Neutrophil (primary cell): ENCODE measurements around the gene OR52K2.

Experiments used
- H3K27ac ChIP-seq: fragments of 200-600 bp; sonication (generic); 2 replicates; pipeline ENCODE4 v1.5.1; 2016; ENCODE audit warnings: mild to moderate bottlenecking, moderate library complexity
- H3K27me3 ChIP-seq: fragments of 200-600 bp; sonication (generic); 2 replicates; pipeline ENCODE4 v1.6.0; 2016; ENCODE audit warnings: mild to moderate bottlenecking
- H3K36me3 ChIP-seq: fragments of 200-600 bp; sonication (generic); 2 replicates; pipeline ENCODE4 v1.5.1; 2017
- H3K4me1 ChIP-seq, 2 experiments: fragments of 200-600 bp in 1 of 2; sonication (generic) in 1 of 2; 1 replicate in 1 of 2; 2 replicates in 1 of 2; pipeline versions ENCODE4 v1.5.1 to v1.6.1; 2013 to 2016; ENCODE audit warnings: low read depth in 1 of 2, low read length in 1 of 2, mild to moderate bottlenecking in 1 of 2, moderate library complexity in 1 of 2; ENCODE audit not compliant: control insufficient read depth in 1 of 2, insufficient read depth in 1 of 2
- H3K4me3 ChIP-seq, 2 experiments: fragments of 200-600 bp in 1 of 2; sonication (generic) in 1 of 2; 1 replicate in 1 of 2; 2 replicates in 1 of 2; pipeline ENCODE4 v1.5.1; 2013 to 2016; ENCODE audit warnings: low read depth in 1 of 2, low read length in 1 of 2, mild to moderate bottlenecking in 1 of 2, moderate library complexity in 1 of 2
- H3K9me3 ChIP-seq: fragments of 200-600 bp; sonication (generic); 2 replicates; pipeline ENCODE4 v1.5.1; 2016
- TF ChIP-seq, protein P1 (sequence below): fragments of 200-600 bp; sonication (generic); IDR thresholded peaks from 2 replicates; pipeline ENCODE4 v1.5.1; 2016; ENCODE audit warnings: antibody characterized with exemption

OR52K2 gene

DNA sequence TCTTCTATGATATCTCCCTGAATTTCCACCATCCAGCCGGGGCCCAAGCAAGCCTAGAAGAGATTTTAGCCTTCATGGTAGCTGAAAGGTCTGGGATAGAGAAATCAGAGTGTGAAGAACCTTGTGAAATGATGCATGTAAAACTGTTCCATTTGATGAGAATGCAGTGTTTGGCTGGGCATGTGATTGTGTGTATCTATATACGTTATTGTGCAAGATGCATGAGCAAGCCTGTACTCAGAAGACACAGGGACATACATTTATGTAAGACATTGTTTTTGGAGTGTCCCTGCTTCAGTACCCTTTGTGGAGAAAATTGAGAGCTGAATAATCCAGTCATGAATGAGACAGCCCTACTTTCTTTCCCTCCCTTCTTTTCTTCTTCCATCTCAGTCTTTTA lies 15.2 kb upstream of the OR52K2 start:
- H3K4me3 ChIP-seq = peak overlapping the region; percentile 12 to 15
- no peaks in the 10 kb centered on the region for H3K36me3 ChIP-seq
- H3K27ac ChIP-seq = peak overlapping the region; percentile 83
- H3K27me3 ChIP-seq = no peaks in the 10 kb centered on the region
- no peaks in the 10 kb centered on the region for H3K9me3 ChIP-seq
- TF ChIP-seq, protein P1, sequence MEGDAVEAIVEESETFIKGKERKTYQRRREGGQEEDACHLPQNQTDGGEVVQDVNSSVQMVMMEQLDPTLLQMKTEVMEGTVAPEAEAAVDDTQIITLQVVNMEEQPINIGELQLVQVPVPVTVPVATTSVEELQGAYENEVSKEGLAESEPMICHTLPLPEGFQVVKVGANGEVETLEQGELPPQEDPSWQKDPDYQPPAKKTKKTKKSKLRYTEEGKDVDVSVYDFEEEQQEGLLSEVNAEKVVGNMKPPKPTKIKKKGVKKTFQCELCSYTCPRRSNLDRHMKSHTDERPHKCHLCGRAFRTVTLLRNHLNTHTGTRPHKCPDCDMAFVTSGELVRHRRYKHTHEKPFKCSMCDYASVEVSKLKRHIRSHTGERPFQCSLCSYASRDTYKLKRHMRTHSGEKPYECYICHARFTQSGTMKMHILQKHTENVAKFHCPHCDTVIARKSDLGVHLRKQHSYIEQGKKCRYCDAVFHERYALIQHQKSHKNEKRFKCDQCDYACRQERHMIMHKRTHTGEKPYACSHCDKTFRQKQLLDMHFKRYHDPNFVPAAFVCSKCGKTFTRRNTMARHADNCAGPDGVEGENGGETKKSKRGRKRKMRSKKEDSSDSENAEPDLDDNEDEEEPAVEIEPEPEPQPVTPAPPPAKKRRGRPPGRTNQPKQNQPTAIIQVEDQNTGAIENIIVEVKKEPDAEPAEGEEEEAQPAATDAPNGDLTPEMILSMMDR = no peak
- peaks cover 43 to 59% of the 10 kb centered on the region in 2 experiments for H3K4me1 ChIP-seq

DNA sequence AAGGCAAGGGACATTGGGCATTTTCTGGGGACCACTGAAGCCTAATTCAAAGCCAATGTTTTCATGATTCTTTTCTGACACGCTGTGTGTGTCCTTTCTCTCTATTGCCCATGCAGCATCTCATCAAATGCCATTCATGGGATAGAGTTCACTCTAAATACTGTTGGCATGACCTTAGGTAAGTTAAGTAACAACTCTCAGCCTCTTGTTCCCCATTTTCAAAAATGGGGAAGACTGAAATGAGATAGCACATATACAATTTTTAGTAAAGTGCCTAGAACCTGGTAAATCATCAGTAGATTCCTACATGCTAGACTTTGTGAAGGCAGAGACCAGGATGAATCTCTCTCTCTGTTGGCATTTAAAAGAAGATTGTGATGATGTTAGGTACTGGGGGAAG lies 12.7 kb upstream of the OR52K2 start:
- peak overlapping the region; percentile 83 for H3K27ac ChIP-seq
- peak overlapping the region in 1 of 2 experiments; percentile 13 for H3K4me3 ChIP-seq
- H3K4me1 ChIP-seq = peaks cover 47 to 84% of the 10 kb centered on the region in 2 experiments
- no peaks in the 10 kb centered on the region for H3K27me3 ChIP-seq
- TF ChIP-seq, protein P1 = no peak
- H3K36me3 ChIP-seq = no peaks in the 10 kb centered on the region
- no peaks in the 10 kb centered on the region for H3K9me3 ChIP-seq

DNA sequence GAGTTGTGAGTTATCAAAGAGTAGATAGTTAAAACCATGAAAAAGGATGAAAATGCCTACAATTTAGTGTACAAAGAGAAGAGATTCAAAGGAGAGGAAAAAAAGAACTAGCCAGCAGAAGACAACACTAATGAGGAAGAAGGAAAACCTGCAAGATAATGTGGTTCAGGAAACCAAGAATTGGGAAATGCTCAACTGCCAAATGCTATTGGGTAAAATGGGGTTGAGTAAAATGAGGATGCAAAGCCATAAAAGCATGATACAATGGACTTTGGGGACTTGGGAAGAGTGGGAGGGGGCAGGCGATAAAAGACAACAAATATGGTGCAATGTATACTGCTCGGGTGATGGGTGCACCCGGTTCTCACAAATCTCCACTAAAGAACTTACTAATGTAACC lies 7.6 kb upstream of the OR52K2 start:
- H3K4me3 ChIP-seq = peak overlapping the region; percentile 23 to 25
- H3K36me3 ChIP-seq = no peaks in the 10 kb centered on the region
- TF ChIP-seq, protein P1 = no peak
- no peaks in the 10 kb centered on the region for H3K27me3 ChIP-seq
- peaks cover 50 to 83% of the 10 kb centered on the region in 2 experiments for H3K4me1 ChIP-seq
- no peaks in the 10 kb centered on the region for H3K9me3 ChIP-seq
- H3K27ac ChIP-seq = peak overlapping the region; percentile 84

DNA sequence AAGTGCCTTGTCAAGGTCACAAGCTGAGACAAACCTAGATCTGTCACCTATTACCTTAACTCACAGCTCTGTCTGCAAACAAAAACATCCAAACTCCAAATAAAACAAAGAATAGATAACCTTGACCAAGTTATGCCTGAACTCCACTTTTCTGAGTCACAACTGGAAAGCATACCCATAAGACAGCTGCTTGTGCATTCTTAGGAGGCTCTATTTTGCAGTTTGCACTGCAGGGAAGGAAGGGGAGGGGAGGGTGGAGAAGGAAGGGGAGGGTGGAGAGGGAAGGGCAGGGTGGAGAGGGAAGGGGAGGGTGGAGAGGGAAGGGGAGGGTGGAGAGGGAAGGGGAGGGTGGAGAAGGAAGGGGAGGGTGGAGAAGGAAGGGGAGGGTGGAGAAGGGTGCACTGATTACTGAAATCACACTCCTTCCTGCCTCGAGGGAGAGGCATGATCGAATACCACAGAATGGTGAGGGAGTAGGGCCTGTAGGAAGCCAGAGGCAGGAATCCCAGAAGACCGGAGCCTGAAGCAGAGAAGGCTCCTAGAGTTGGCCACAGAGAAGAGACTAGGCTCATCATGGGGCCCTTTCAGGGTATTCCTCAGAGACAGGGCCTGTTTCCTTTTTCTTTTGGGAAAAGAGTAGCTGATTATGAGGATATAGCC lies 5.7 kb upstream of the OR52K2 start:
- TF ChIP-seq, protein P1 = no peak
- Histone ChIP-seq H3K36me3 (no peaks in the 10 kb centered on the region), H3K4me1 (peaks cover 39 to 70% of the 10 kb centered on the region in 2 experiments), H3K4me3 (no peak overlapping the region), H3K9me3 (no peaks in the 10 kb centered on the region), H3K27me3 (no peaks in the 10 kb centered on the region), H3K27ac (peak overlapping the region; percentile 84)

DNA sequence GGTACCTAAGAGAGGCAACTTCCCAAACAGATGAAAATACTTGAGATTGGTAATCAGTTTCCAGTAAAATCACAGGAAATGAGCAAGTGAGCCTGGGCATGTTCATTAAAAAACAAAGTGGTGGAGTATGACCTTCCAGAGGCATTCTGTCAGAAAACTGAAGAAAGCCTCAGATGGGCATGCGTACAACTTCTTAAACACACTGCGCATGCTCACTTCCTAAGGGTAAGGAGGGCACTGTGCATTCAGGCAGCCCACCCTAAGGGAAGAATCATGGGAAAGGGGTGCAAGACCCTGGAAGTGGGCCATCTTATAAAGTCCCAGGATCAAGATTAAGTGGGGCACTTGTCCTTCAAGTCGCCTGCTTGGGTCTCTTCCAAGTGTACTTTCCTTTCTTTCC lies 4.0 kb downstream of the OR52K2 start:
- TF ChIP-seq, protein P1 = no peak
- Histone ChIP-seq H3K9me3 (no peaks in the 10 kb centered on the region), H3K27me3 (no peaks in the 10 kb centered on the region), H3K27ac (peak overlapping the region; percentile 19), H3K4me1 (peaks cover 67 to 93% of the 10 kb centered on the region in 2 experiments), H3K4me3 (no peak overlapping the region), H3K36me3 (peaks cover 22% of the 10 kb centered on the region)
